Embryonic facial prominence (tissue), 1 donor: ENCODE data around the gene TPRA1.
"Not testable (repeated sequence)": the region's sequence is repeated elsewhere in the genome, so short reads cannot be mapped to it uniquely, and the experiment has no call there.

Experiments
- DNase-seq: peaks from one replicate; pipeline ENCODE4 v3.0.0-alpha.2; 2016; ENCODE audit errors: extremely low spot score

TPRA1 gene

GRCh38 chr3:127536830-127537812 lies 53.4 kb downstream of the TPRA1 start:
- no peak for DNase-seq

GRCh38 chr3:127535901-127536829 lies 54.4 kb downstream of the TPRA1 start:
- DNase-seq = no peak

GRCh38 chr3:127535106-127535785 lies 55.3 kb downstream of the TPRA1 start:
- DNase-seq = no peak

DNA sequence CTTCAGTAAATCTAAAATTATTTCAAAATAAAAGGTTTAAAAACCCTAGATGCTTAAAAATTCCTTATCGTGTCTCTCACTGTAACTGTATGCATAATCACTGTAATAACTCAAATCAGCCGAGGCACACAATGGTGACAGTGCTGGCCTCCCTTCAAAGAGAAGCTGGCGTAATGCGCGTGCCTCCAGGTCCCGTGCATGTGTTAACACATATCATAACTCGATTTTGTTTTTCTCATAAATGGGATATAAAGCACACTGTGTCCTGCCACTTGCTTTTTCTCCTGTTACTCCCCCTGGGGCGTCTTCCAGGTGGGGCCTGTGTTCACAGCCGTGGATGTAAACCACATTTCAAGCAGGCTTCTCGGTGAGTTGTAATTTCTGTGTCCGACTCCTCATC lies 56.0 kb downstream of the TPRA1 start:
- DNase-seq = no peak

DNA sequence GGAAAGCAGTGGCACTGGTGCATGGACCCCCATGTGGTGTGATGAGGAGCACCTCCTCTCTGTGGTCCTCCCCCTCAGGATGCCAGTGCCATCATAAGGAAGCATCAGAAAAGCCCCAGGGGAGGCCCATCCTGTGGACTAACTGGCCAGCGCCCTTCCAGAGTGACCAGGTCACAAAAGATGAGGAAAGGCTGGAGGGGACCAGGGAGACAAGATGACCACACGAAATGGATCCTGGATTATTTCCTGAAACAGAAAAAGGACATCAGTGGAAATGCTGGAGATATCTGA lies 56.4 kb downstream of the TPRA1 start:
- no peak for DNase-seq

DNA sequence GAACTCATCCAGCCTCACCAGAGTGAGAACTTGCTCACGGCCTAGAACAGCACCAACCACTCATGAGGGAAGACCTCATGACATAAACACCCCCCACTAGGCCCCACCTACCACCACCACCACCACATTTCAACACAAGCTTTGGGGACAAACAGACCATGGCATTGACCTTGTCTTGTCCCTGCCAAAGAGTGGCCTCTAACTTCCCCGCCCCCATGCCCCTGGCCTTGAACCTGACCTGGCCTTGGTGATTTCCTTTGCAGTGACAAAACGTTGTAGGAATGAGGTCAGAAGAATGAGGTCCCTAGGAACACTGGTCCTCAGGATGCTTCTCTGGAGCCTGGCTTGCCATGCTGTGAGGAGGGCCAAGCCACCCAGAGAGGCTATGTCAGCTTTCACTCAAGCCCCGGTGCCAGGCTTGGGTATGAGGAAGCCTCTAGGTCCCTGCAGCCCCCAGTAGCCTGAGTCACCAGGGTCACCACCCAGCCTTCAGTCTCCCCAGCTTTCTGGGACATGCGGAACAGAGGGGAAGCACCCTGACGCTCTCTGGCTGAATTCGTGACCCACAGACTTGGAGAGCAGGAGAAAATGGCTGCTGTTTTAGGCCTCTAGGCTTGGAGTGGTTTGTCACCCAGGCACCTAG lies 57.9 kb downstream of the TPRA1 start:
- DNase-seq = no peak

DNA sequence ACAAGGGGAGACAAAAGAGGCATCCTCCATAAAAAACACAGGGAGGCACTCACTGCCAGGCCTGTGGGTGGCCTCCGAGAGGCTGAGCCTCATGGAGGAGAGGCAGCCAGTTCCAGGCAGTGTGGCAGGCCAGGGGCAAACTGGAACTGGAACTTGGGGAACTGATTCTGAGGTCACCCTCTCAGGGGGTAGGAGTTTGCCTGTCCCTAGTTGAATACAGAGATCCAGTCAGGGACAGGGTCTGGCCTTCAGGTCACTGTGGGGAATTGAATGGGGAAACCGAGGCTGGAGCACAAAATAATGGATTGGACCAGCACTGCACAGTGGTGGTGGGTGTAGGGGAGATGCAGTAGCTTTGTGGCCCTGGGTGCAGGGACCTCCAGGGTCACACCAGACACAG lies 58.7 kb downstream of the TPRA1 start:
- DNase-seq = no peak

GRCh38 chr3:127530863-127531262 lies 59.7 kb downstream of the TPRA1 start:
- DNase-seq = not testable (repeated sequence)

DNA sequence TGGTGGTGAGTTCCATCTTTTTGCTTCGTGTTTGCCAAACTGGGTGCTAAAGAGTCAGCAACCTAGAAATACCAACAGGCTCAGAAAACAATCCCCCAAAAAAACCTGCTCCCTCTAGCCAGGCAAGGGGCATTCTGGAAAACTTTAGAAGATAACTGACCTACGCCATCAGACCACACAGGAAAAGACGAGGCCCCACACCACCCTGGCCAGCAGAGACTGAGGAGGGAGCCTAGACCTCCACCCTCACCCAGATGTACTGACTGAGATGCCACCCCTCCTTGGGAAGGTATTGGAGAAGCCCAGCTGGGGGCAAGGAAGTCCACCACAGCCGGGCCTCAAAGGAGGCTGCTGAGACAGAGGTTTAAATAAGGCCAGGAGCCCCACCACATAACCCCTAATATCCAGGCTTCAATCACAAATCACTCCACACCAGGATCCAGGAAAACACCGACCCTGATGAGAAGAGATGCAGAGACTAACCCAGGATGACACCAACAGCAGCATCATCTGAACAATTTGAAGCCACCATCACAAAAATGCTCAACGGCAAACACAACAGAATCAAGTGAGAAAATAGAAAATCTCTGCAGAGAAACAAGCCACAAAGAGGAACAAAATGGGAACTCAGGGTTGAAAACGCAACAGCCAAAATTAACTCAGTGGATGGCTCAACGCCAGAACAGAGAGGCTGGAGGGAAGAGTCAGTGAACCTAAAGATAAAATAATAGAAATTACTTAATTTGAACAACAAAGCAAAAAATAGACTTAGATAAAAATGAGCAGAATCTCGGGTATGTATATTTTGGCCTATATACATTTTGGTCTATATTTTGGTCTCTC lies 61.0 kb downstream of the TPRA1 start:
- DNase-seq = no peak

DNA sequence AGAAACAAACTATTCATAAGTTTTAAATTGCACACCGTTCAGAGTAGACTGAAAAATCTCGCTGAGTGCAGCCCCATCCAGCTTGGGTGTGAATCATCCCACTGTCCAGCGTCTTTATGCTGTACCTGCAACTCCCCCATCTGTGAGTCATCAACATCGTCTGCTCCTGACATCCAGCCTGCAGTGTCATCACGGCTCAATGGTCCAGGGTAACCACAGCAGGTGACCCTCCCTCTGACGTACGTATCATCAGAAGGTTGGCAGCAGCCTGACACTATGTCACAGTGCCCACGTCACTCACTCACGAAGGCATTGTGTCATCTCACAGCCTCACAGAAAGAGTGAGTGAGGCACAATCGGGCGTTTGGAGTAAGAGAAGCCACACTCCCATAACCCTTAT lies 65.2 kb downstream of the TPRA1 start:
- no peak for DNase-seq

GRCh38 chr3:127524296-127524896 lies 66.1 kb downstream of the TPRA1 start:
- DNase-seq = no peak
